Astrocyte (in vitro differentiated cells and primary cell): ENCODE data around the gene ST8SIA5. TPM values are rescaled to one million over a fixed set of nuclear protein-coding genes. Genes with fewer than 3 reads are reported as not detected.

Source experiments
- DNase-seq: peaks from one replicate; pipeline ENCODE4 v3.0.0-alpha.2; 2010; ENCODE audit warnings: low read depth
- FAIRE-seq: peaks from 2 replicates; lab custom pipeline; 2011; peaks lifted over from hg19 to GRCh38; lab: Jason Lieb, UNC
- H2AFZ ChIP-seq: 2 replicates; pipeline ENCODE4 v1.6.0; 2012; ENCODE audit warnings: low read depth, low read length, inconsistent platforms
- H3K27ac ChIP-seq: 2 replicates; pipeline ENCODE4 v1.5.1; 2011; ENCODE audit warnings: low read depth, low read length, inconsistent platforms
- H3K27me3 ChIP-seq: 2 replicates; pipeline ENCODE4 v1.6.0; 2011; ENCODE audit warnings: low read length, inconsistent platforms; ENCODE audit not compliant: insufficient read depth
- H3K36me3 ChIP-seq: 2 replicates; pipeline ENCODE4 v1.5.1; 2011; ENCODE audit warnings: low read length, inconsistent platforms; ENCODE audit not compliant: insufficient read depth
- H3K4me1 ChIP-seq: 2 replicates; pipeline ENCODE4 v1.5.1; 2011; ENCODE audit warnings: low read length, inconsistent platforms; ENCODE audit not compliant: insufficient read depth
- H3K4me2 ChIP-seq: 2 replicates; pipeline ENCODE4 v1.6.0; 2012; ENCODE audit warnings: low read length, inconsistent platforms
- H3K4me3 ChIP-seq: 2 replicates; pipeline ENCODE4 v1.5.1; 2011; ENCODE audit warnings: low read depth, mild to moderate bottlenecking, low read length, inconsistent platforms; ENCODE audit not compliant: insufficient read depth
- H3K79me2 ChIP-seq: 2 replicates; pipeline ENCODE4 v1.6.0; 2012; ENCODE audit warnings: mild to moderate bottlenecking, low read length, inconsistent platforms; ENCODE audit not compliant: insufficient read depth
- H3K9ac ChIP-seq: 2 replicates; pipeline ENCODE4 v1.6.0; 2012; ENCODE audit warnings: mild to moderate bottlenecking, low read length, inconsistent platforms
- H3K9me3 ChIP-seq: 2 replicates; pipeline ENCODE4 v1.5.1; 2012; ENCODE audit warnings: low read depth, mild to moderate bottlenecking, low read length, inconsistent platforms; ENCODE audit not compliant: insufficient read depth
- H4K20me1 ChIP-seq: 2 replicates; pipeline ENCODE4 v1.6.0; 2012; ENCODE audit warnings: low read length, inconsistent platforms; ENCODE audit not compliant: insufficient read depth
- H3K27ac Mint-ChIP-seq: one replicate; pipeline ENCODE4 v1.8.0; 2021; ENCODE audit warnings: mild to moderate bottlenecking, mixed read lengths; ENCODE audit not compliant: unreplicated experiment
- H3K27me3 Mint-ChIP-seq: one replicate; pipeline ENCODE4 v1.8.0; 2021; ENCODE audit warnings: low read depth, mixed read lengths; ENCODE audit not compliant: unreplicated experiment
- H3K36me3 Mint-ChIP-seq: one replicate; pipeline ENCODE4 v1.8.0; 2021; ENCODE audit warnings: low read depth, mixed read lengths; ENCODE audit not compliant: unreplicated experiment
- H3K4me1 Mint-ChIP-seq: one replicate; pipeline ENCODE4 v1.8.0; 2021; ENCODE audit warnings: low read depth, mixed read lengths; ENCODE audit not compliant: unreplicated experiment
- H3K4me3 Mint-ChIP-seq: one replicate; pipeline ENCODE4 v1.8.0; 2021; ENCODE audit warnings: mild to moderate bottlenecking, moderate library complexity, mixed read lengths; ENCODE audit not compliant: unreplicated experiment
- H3K9me3 Mint-ChIP-seq: one replicate; pipeline ENCODE4 v1.8.0; 2021; ENCODE audit warnings: mild to moderate bottlenecking, mixed read lengths; ENCODE audit not compliant: unreplicated experiment
- CTCF ChIP-seq: IDR thresholded peaks from 2 replicates; pipeline ENCODE4 v1.5.1; 2011; ENCODE audit warnings: low read depth, mild to moderate bottlenecking, inconsistent platforms, low read length, moderate library complexity; ENCODE audit not compliant: insufficient read depth
- EZH2 ChIP-seq: IDR thresholded peaks from 2 replicates; pipeline ENCODE4 v1.6.1; 2012; ENCODE audit warnings: mild to moderate bottlenecking, low read length, inconsistent platforms; ENCODE audit not compliant: insufficient read depth
- total RNA-seq: library from RNA; stranded (reverse); gene quantifications from 2 replicates; pipeline ENCODE4 v1.2.1, GENCODE V29; 2021

The ST8SIA5 gene
- total RNA-seq, 1 donor from 2014 or later: 0.36 TPM

GRCh38 chr18:46639386-46639785, 117.5 kb downstream of the ST8SIA5 start:
- Mint-ChIP-seq H3K36me3 (peaks cover 2% of the 10 kb centered on the region), H3K4me1 (no peaks in the 10 kb centered on the region), H3K27me3 (peaks cover 36% of the 10 kb centered on the region), H3K27ac (no peak overlapping the region), H3K9me3 (peaks cover 5% of the 10 kb centered on the region), H3K4me3 (no peak overlapping the region)
- H3K36me3 ChIP-seq: no peaks in the 10 kb centered on the region
- H3K27ac ChIP-seq: no peak overlapping the region
- TF ChIP-seq CTCF (no peak), EZH2 (no peak)
- no peak for DNase-seq
- peaks cover 6% of the 10 kb centered on the region for H3K27me3 ChIP-seq
- H3K9ac ChIP-seq: no peak overlapping the region
- H2AFZ ChIP-seq: no peak overlapping the region
- no peak for FAIRE-seq
- H3K4me3 ChIP-seq: no peak overlapping the region
- no peaks in the 10 kb centered on the region for H3K4me1 ChIP-seq
- H3K79me2 ChIP-seq: no peaks in the 10 kb centered on the region
- no peaks in the 10 kb centered on the region for H3K9me3 ChIP-seq
- H3K4me2 ChIP-seq: no peak overlapping the region
- no peaks in the 10 kb centered on the region for H4K20me1 ChIP-seq

GRCh38 chr18:46636040-46636630, 120.7 kb downstream of the ST8SIA5 start:
- H3K27ac ChIP-seq: no peak overlapping the region
- H3K27me3 Mint-ChIP-seq: peaks cover 17% of the 10 kb centered on the region
- no peaks in the 10 kb centered on the region for H4K20me1 ChIP-seq
- H2AFZ ChIP-seq: no peak overlapping the region
- peaks cover 7% of the 10 kb centered on the region for H3K4me1 Mint-ChIP-seq
- no peaks in the 10 kb centered on the region for H3K36me3 Mint-ChIP-seq
- no peak overlapping the region for H3K9ac ChIP-seq
- H3K36me3 ChIP-seq: no peaks in the 10 kb centered on the region
- no peak for FAIRE-seq
- no peaks in the 10 kb centered on the region for H3K79me2 ChIP-seq
- H3K4me3 Mint-ChIP-seq: no peak overlapping the region
- peaks cover 2% of the 10 kb centered on the region for H3K27me3 ChIP-seq
- no peak overlapping the region for H3K4me3 ChIP-seq
- H3K4me1 ChIP-seq: no peaks in the 10 kb centered on the region
- no peak overlapping the region for H3K27ac Mint-ChIP-seq
- DNase-seq: no peak
- H3K9me3 Mint-ChIP-seq: peaks cover 7% of the 10 kb centered on the region
- H3K9me3 ChIP-seq: peaks cover 3% of the 10 kb centered on the region
- no peak overlapping the region for H3K4me2 ChIP-seq
- TF ChIP-seq EZH2: no peak
- no peak for TF ChIP-seq CTCF

GRCh38 chr18:46632401-46633071, 124.3 kb downstream of the ST8SIA5 start:
- TF ChIP-seq CTCF (no peak), EZH2 (no peak)
- no peaks in the 10 kb centered on the region for H3K27me3 ChIP-seq
- no peaks in the 10 kb centered on the region for H3K4me1 ChIP-seq
- H3K27me3 Mint-ChIP-seq: peaks cover 10% of the 10 kb centered on the region
- H3K9ac ChIP-seq: no peak overlapping the region
- no peak overlapping the region for H3K27ac ChIP-seq
- no peaks in the 10 kb centered on the region for H3K79me2 ChIP-seq
- peaks cover 9% of the 10 kb centered on the region for H3K4me1 Mint-ChIP-seq
- no peak overlapping the region for H3K4me3 Mint-ChIP-seq
- peaks cover 3% of the 10 kb centered on the region for H3K9me3 ChIP-seq
- H3K27ac Mint-ChIP-seq: no peak overlapping the region
- no peaks in the 10 kb centered on the region for H3K36me3 Mint-ChIP-seq
- peaks cover 5% of the 10 kb centered on the region for H3K9me3 Mint-ChIP-seq
- H3K4me3 ChIP-seq: no peak overlapping the region
- FAIRE-seq (no peak), DNase-seq (peak; percentile 79)
- H4K20me1 ChIP-seq: no peaks in the 10 kb centered on the region
- no peak overlapping the region for H2AFZ ChIP-seq
- H3K36me3 ChIP-seq: no peaks in the 10 kb centered on the region
- no peak overlapping the region for H3K4me2 ChIP-seq
